OCI-LY1 (cell line): ENCODE measurements around the gene SOCS6.

Experiments used
- EZH2 ChIP-seq: fragments of 200-600 bp; sonication (generic), shearing (Covaris generic); IDR thresholded peaks from 2 replicates; pipeline ENCODE4 v1.8.0; 2017; ENCODE audit warnings: borderline replicate concordance, mixed run types, mild to moderate bottlenecking, antibody characterized with exemption, low read length, moderate library complexity, mixed read lengths
- TF ChIP-seq, protein P1 (sequence below): fragments of 200-600 bp; sonication (generic), shearing (Covaris generic); IDR thresholded peaks from 2 replicates; pipeline ENCODE4 v1.5.1; 2017; ENCODE audit warnings: mild to moderate bottlenecking, antibody characterized with exemption, low read length, moderate library complexity, mixed read lengths

DNA sequence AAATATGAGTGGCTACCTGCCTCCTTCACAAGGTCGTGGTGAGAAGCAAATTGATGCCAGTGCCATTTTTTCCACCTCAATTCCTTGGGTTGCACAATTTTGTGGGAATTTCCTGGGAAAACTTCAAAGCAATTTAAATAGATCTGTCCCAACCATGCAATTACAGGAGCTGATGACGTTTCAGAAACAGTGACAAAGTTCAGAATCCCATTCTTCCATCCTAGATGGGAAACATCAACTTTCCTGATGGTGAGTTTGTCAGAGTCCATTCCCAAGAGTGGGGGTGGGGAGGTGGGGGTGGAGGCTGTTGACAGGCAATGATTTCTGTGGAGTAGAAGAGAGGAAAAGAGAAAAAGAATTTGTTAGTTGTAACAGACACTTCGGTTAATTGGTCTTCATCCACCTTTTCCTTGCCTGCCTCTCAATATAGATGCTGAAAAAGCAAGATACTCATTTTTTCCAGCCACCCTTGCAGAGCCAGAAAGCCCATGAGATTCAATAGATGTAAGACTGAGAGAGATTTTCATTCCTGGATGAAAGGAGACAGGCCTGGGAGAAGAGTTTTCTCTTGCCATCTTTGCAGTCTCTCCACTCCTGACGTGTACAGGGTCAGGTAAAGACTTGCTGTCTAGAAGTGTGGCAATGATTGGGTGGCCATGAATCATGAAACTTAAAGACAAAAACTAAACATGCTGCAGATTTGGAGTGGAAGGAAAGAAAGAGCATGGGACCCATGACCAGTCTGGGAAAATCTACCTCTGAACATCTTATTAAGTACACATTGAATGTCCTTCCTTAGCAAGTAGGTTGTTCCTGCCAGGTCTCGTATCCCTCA is 47.3 kb downstream of the SOCS6 start:
- TF ChIP-seq, protein P1, sequence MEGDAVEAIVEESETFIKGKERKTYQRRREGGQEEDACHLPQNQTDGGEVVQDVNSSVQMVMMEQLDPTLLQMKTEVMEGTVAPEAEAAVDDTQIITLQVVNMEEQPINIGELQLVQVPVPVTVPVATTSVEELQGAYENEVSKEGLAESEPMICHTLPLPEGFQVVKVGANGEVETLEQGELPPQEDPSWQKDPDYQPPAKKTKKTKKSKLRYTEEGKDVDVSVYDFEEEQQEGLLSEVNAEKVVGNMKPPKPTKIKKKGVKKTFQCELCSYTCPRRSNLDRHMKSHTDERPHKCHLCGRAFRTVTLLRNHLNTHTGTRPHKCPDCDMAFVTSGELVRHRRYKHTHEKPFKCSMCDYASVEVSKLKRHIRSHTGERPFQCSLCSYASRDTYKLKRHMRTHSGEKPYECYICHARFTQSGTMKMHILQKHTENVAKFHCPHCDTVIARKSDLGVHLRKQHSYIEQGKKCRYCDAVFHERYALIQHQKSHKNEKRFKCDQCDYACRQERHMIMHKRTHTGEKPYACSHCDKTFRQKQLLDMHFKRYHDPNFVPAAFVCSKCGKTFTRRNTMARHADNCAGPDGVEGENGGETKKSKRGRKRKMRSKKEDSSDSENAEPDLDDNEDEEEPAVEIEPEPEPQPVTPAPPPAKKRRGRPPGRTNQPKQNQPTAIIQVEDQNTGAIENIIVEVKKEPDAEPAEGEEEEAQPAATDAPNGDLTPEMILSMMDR: no peak
- no peak for TF ChIP-seq EZH2
